GM18520 (cell line): ENCODE measurements around the gene AURKA.

Experiments used
- ATAC-seq: cut with Tn5 transposase; IDR thresholded peaks from one replicate; pipeline ENCODE4 v1.9.1; 2021; ENCODE audit not compliant: unreplicated experiment

AURKA gene

GRCh38 chr20:56392132-56392880 lies at the start of gene AURKA, which contains the start of gene CSTF1:
AURKA (minus strand) TSS chr20:56392215; CDS start chr20:56388197, 4,018 bp downstream.
CSTF1 (plus strand) TSS chr20:56392645; CDS start chr20:56395553, 2,908 bp downstream.
- ATAC-seq: peak; percentile 95

GRCh38 chr20:56440346-56441007 lies 48.5 kb upstream of the AURKA start:
- ATAC-seq: no peak

- no peak for ATAC-seq
Observed at GRCh38 chr20:56439771-56440291, 47.8 kb upstream of the AURKA start.

GRCh38 chr20:56438284-56438683 lies 46.3 kb upstream of the AURKA start:
- no peak for ATAC-seq

GRCh38 chr20:56437196-56437960 lies 45.4 kb upstream of the AURKA start:
- no peak for ATAC-seq

- no peak for ATAC-seq
Observed at GRCh38 chr20:56433880-56434255, 41.9 kb upstream of the AURKA start.

GRCh38 chr20:56433221-56433879 lies 41.3 kb upstream of the AURKA start:
- ATAC-seq: no peak

GRCh38 chr20:56431471-56431870 lies 39.5 kb upstream of the AURKA start:
- ATAC-seq: no peak

- ATAC-seq: no peak
Observed at GRCh38 chr20:56430957-56431356, 38.9 kb upstream of the AURKA start.

GRCh38 chr20:56430461-56430860 lies 38.4 kb upstream of the AURKA start:
- no peak for ATAC-seq

- ATAC-seq: no peak
Observed at GRCh38 chr20:56429941-56430340, 37.9 kb upstream of the AURKA start.

- ATAC-seq: no peak
Observed at GRCh38 chr20:56429502-56429901, 37.5 kb upstream of the AURKA start.

GRCh38 chr20:56428881-56429280 lies 36.9 kb upstream of the AURKA start:
- no peak for ATAC-seq

- ATAC-seq: no peak
Observed at GRCh38 chr20:56428410-56428809, 36.4 kb upstream of the AURKA start.

- ATAC-seq: no peak
Observed at GRCh38 chr20:56427797-56428196, 35.8 kb upstream of the AURKA start.

GRCh38 chr20:56426926-56427325 lies 34.9 kb upstream of the AURKA start:
- ATAC-seq: no peak

GRCh38 chr20:56426026-56426425 lies 34.0 kb upstream of the AURKA start:
- no peak for ATAC-seq

- no peak for ATAC-seq
Observed at GRCh38 chr20:56424931-56425330, 32.9 kb upstream of the AURKA start.

GRCh38 chr20:56423886-56424285 lies 31.9 kb upstream of the AURKA start:
- no peak for ATAC-seq

- ATAC-seq: no peak
Observed at GRCh38 chr20:56423211-56423610, 31.2 kb upstream of the AURKA start.

- no peak for ATAC-seq
Observed at GRCh38 chr20:56422824-56423189, 30.8 kb upstream of the AURKA start.
